ENCODE data around the gene GRM6.

The GRM6 gene

GRCh38 chr5:178984145-178985072 is 10.7 kb downstream of the GRM6 start:
- DNase-seq (ENCODE audit: low read depth), result no peak

GRCh38 chr5:178983728-178984127 is 11.4 kb downstream of the GRM6 start:
- DNase-seq (ENCODE audit: low read depth), result no peak

GRCh38 chr5:178982941-178983340 is 12.2 kb downstream of the GRM6 start:
- no peak for DNase-seq (ENCODE audit: low read depth)

- DNase-seq (ENCODE audit: low read depth), result no peak
These were observed 13.7 kb downstream of the GRM6 start for GRCh38 chr5:178981381-178981780.

- DNase-seq (ENCODE audit: low read depth), result no peak
These were observed 29.6 kb downstream of the GRM6 start for GRCh38 chr5:178965465-178966055.

GRCh38 chr5:178941361-178941760 is 53.8 kb downstream of the GRM6 start:
- DNase-seq (ENCODE audit: low read depth), result no peak

GRCh38 chr5:178940569-178941360 is 54.4 kb downstream of the GRM6 start, which contains the start of gene ZNF454:
Gene ZNF454 (plus strand): TSS chr5:178941198. CDS start chr5:178942792, 1,594 bp downstream.
- no peak for DNase-seq (ENCODE audit: low read depth)

- no peak for DNase-seq (ENCODE audit: low read depth)
These were observed 63.0 kb downstream of the GRM6 start for GRCh38 chr5:178931846-178932760.
